ENCODE measurements around the gene CBL. TPM values are rescaled to one million over a fixed set of nuclear protein-coding genes. Genes with fewer than 3 reads are reported as not detected.
"Not testable (repeated sequence)": the region's sequence is repeated elsewhere in the genome, so short reads cannot be mapped to it uniquely, and the experiment has no call there.

The CBL gene
- total RNA-seq, 2 experiments from 2014 or later, result 29.3 to 33.2 TPM

DNA sequence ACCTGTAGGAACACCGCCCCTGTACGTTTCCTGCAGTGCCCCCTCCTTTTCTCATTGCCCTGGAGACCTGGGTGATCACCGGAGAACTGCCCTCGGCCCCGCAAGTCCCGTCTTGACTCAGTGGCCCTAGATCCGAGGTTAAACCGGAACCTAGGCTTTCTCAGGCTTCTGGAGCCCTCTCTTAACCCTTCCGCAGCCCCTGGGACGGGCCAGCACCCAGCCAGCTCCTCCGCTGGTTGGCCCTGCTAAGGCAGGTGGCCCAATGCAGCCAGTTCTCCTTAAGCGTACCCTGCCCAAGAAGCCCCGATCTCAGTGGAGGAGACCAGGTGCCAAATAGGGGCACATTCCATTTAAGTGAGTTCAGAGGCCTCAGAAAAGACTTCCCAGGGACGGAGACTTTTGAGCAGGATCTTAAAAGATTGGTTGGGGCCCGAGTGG lies 36.8 kb upstream of the CBL start:
- no peaks in the 10 kb centered on the region for H3K27me3 Mint-ChIP-seq
- no peaks in the 10 kb centered on the region for H3K9me3 Mint-ChIP-seq (ENCODE audit: low read depth)
- H3K4me3 Mint-ChIP-seq, result peak overlapping the region; percentile 88
- DNase-seq (peak; percentile 71), ATAC-seq (peak; percentile 71)
- ChIA-PET CTCF (interaction anchor here (0.6 to 2.9 kb wide), 25 partner anchors 9 to 1023 kb away, joined by 3 to 24 read pairs (median 3); partner anchors contain the start of genes C2CD2L, NHERF4, USP2 and VPS11), POLR2A (interaction anchor here (0.6 to 1.3 kb wide), 7 partner anchors 13 to 377 kb away, joined by 3 to 8 read pairs (median 3); partner anchors contain the start of genes C2CD2L, DPAGT1, HMBS and NHERF4)
- intact Hi-C loops (cut with DNase I, micrococcal nuclease), result loop anchor here (1.0 to 5.0 kb wide), 4 partner anchors 28 to 74 kb away; partner anchors contain the start of gene HINFP (in 1 of the 2)
- H3K27ac Mint-ChIP-seq, result peak overlapping the region; percentile 90
- H3K4me1 Mint-ChIP-seq, result peaks cover 11% of the 10 kb centered on the region
- H3K36me3 Mint-ChIP-seq (ENCODE audit: low read depth), result no peaks in the 10 kb centered on the region

DNA sequence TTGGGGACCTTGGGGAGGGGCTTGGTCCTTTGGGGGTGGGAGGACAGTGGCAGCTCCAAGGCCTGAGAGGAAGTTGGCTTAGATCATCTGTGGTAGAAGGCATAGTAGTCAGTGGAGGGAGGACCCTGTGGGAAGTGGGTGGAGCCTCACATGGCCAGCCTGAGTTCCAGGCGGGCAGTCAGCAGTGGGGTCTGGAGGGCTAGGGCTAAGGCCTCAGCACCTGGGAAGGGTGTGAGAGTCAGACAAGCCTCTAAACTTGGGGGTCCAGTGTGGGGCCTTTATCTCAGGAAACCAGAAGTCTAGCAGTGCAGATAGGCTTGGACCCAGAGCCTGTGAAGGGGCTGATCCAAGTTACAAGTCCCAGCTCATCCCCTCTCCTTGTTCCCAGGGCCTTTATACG lies 33.6 kb upstream of the CBL start:
- intact Hi-C loops (cut with DNase I, micrococcal nuclease), result no loop called here
- POLR2A ChIA-PET, result no interaction called here
- H3K4me3 Mint-ChIP-seq, result no peak overlapping the region
- no peak for ATAC-seq
- peaks cover 19% of the 10 kb centered on the region for H3K4me1 Mint-ChIP-seq
- peaks cover 3% of the 10 kb centered on the region for H3K36me3 Mint-ChIP-seq (ENCODE audit: low read depth)
- no peak overlapping the region for H3K27ac Mint-ChIP-seq
- no peak for DNase-seq
- no peaks in the 10 kb centered on the region for H3K9me3 Mint-ChIP-seq (ENCODE audit: low read depth)
- H3K27me3 Mint-ChIP-seq, result no peaks in the 10 kb centered on the region
- CTCF ChIA-PET, result no interaction called here

DNA sequence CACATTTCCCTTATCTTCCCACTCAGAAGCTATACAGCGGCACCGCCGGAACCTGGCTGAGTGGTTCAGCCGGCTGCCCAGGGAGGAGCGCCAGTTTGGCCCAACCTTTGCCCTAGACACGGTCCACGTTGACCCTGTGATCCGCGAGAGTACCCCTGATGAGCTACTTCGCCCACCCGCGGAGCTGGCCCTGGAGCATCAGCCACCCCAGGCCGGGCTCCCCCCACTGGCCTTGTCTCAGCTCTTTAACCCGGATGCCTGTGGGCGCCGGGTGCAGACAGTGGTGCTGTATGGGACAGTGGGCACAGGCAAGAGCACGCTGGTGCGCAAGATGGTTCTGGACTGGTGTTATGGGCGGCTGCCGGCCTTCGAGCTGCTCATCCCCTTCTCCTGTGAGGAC lies 32.7 kb upstream of the CBL start:
- POLR2A ChIA-PET, result no interaction called here
- no peak overlapping the region for H3K27ac Mint-ChIP-seq
- intact Hi-C loops (cut with DNase I, micrococcal nuclease), result no loop called here

DNA sequence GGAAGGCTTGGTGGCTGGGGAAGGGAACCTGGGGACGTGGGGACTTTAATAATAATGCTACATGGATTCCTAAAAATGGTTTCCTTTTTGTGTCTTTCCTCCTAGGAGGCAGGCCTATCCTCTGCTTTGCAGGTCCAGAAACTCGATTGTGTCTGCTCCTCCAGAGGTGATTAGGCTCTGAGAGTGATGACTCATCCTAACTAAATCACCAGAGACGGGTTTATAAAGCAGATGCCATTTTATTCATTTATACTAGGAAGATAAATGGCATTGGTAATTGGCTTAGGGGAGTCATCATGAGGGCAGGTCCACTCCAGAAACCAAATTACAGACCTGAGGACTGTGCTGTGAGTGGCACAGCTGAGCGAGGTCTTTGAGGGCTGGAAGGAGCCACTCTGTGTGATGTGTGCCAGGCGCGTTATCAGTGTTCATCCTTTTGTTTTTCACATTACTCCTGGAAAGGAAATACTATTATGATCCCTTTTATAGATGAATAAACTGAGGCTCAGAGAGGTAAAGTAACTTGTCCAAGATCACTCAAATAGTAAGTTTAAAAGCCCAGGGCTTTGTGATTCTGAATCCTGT lies 30.6 kb upstream of the CBL start:
- DNase-seq (no peak), ATAC-seq (peak; percentile 82)
- Mint-ChIP-seq H3K9me3 (ENCODE audit: low read depth) (no peaks in the 10 kb centered on the region), H3K4me3 (no peak overlapping the region), H3K4me1 (peaks cover 16% of the 10 kb centered on the region), H3K36me3 (ENCODE audit: low read depth) (peaks cover 6% of the 10 kb centered on the region), H3K27me3 (no peaks in the 10 kb centered on the region), H3K27ac (no peak overlapping the region)
- CTCF ChIA-PET, result interaction anchor here (0.5 to 1.8 kb wide), 4 partner anchors 21 to 31 kb away, joined by 3 to 5 read pairs (median 4); partner anchors contain the start of gene CBL
- intact Hi-C loops (cut with DNase I, micrococcal nuclease), result no loop called here
- POLR2A ChIA-PET, result no interaction called here

More for the DNA sequence above, 32.7 kb upstream of the CBL start:
- no peak for DNase-seq
- Mint-ChIP-seq H3K36me3 (ENCODE audit: low read depth) (peaks cover 3% of the 10 kb centered on the region), H3K9me3 (ENCODE audit: low read depth) (no peaks in the 10 kb centered on the region), H3K4me3 (no peak overlapping the region), H3K27me3 (no peaks in the 10 kb centered on the region), H3K4me1 (peaks cover 23% of the 10 kb centered on the region)
- CTCF ChIA-PET, result interaction anchor here (0.6 kb wide), 1 partner anchor 1448 kb away, joined by 4 read pairs; no protein-coding TSS in a partner anchor
- no peak for ATAC-seq

DNA sequence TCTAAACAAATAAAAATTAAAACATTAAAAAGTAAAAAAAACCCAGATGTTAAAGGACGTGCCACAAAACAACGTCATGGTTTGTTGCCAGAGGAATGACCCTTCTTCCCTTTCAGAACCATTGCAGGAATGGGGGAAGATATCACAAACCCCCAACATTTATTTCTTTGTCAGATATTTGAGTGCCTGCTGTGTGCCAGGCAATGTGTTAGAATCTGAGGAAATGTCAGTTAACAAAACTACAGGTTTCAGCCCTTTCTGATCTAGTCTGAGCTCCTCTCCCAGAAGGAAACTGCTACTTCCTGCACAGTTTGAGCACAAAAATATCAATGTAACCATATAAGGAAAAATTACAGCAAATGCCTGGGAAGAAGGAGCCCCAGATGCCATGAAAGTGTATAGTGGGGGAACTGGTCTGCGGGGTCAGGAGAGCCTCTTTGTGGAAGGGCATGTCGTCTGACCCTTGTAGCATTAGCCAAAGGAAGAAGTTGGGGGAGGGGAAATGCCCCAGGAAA lies 27.9 kb upstream of the CBL start:
- ChIA-PET POLR2A (interaction anchor here (0.7 kb wide), 1 partner anchor 68 kb away, joined by 6 read pairs; no protein-coding TSS in a partner anchor), CTCF (interaction anchor here (0.7 kb wide), 2 partner anchors 23 to 564 kb away, joined by 3 read pairs; no protein-coding TSS in a partner anchor)
- intact Hi-C loops (cut with DNase I, micrococcal nuclease), result no loop called here
- no peaks in the 10 kb centered on the region for H3K27me3 Mint-ChIP-seq
- no peak for ATAC-seq
- H3K9me3 Mint-ChIP-seq (ENCODE audit: low read depth), result no peaks in the 10 kb centered on the region
- DNase-seq, result no peak
- no peak overlapping the region for H3K4me3 Mint-ChIP-seq
- peaks cover 16% of the 10 kb centered on the region for H3K4me1 Mint-ChIP-seq
- H3K27ac Mint-ChIP-seq, result no peak overlapping the region
- peaks cover 9% of the 10 kb centered on the region for H3K36me3 Mint-ChIP-seq (ENCODE audit: low read depth)

DNA sequence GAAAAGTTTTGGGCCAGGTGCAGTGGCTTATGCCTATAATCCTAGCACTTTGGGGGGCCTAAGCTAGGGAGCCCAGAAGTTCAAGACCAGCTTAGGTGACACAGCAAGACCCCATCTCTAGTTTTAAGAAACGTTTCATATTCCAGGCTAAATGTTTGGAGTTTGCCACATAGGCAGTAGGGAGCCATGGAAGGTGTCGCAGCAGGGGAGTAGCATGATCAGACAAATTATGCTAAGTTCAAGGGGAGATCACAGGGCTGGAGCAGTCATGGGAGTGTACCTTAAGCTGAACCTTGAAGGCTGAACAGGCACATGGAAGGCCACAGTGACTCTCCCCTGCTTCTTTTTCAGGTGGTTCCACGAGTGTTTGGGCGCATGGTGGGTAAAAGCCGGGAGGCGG lies 26.8 kb upstream of the CBL start:
- H3K36me3 Mint-ChIP-seq (ENCODE audit: low read depth), result peaks cover 10% of the 10 kb centered on the region
- POLR2A ChIA-PET, result no interaction called here
- no peak overlapping the region for H3K27ac Mint-ChIP-seq
- H3K9me3 Mint-ChIP-seq (ENCODE audit: low read depth), result no peaks in the 10 kb centered on the region
- DNase-seq (no peak), ATAC-seq (no peak)
- H3K4me3 Mint-ChIP-seq, result no peak overlapping the region
- CTCF ChIA-PET, result interaction anchor here (0.6 kb wide), 1 partner anchor 20 kb away, joined by 3 read pairs; no protein-coding TSS in a partner anchor
- H3K4me1 Mint-ChIP-seq, result peaks cover 17% of the 10 kb centered on the region
- no peaks in the 10 kb centered on the region for H3K27me3 Mint-ChIP-seq
- intact Hi-C loops (cut with DNase I, micrococcal nuclease), result no loop called here

DNA sequence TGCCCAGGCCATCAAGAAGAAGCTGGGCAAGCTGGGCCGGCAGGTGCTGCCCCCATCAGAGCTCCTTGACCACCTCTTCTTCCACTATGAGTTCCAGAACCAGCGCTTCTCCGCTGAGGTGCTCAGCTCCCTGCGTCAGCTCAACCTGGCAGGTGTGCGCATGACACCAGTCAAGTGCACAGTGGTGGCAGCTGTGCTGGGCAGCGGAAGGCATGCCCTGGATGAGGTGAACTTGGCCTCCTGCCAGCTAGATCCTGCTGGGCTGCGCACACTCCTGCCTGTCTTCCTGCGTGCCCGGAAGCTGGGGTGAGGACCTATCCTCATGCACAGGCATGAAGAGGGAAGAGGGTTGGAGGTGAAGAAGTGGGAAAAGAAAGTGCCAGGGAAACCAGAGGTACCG lies 26.2 kb upstream of the CBL start:
- H3K4me3 Mint-ChIP-seq, result no peak overlapping the region
- ChIA-PET POLR2A (no interaction called here), CTCF (interaction anchor here (0.6 to 1.2 kb wide), 2 partner anchors 9 to 19 kb away, joined by 3 read pairs; no protein-coding TSS in a partner anchor)
- H3K27ac Mint-ChIP-seq, result no peak overlapping the region
- H3K27me3 Mint-ChIP-seq, result no peaks in the 10 kb centered on the region
- no peak for ATAC-seq
- no peak for DNase-seq
- peaks cover 19% of the 10 kb centered on the region for H3K4me1 Mint-ChIP-seq
- intact Hi-C loops (cut with DNase I, micrococcal nuclease), result no loop called here
- H3K36me3 Mint-ChIP-seq (ENCODE audit: low read depth), result peaks cover 15% of the 10 kb centered on the region
- H3K9me3 Mint-ChIP-seq (ENCODE audit: low read depth), result no peaks in the 10 kb centered on the region

DNA sequence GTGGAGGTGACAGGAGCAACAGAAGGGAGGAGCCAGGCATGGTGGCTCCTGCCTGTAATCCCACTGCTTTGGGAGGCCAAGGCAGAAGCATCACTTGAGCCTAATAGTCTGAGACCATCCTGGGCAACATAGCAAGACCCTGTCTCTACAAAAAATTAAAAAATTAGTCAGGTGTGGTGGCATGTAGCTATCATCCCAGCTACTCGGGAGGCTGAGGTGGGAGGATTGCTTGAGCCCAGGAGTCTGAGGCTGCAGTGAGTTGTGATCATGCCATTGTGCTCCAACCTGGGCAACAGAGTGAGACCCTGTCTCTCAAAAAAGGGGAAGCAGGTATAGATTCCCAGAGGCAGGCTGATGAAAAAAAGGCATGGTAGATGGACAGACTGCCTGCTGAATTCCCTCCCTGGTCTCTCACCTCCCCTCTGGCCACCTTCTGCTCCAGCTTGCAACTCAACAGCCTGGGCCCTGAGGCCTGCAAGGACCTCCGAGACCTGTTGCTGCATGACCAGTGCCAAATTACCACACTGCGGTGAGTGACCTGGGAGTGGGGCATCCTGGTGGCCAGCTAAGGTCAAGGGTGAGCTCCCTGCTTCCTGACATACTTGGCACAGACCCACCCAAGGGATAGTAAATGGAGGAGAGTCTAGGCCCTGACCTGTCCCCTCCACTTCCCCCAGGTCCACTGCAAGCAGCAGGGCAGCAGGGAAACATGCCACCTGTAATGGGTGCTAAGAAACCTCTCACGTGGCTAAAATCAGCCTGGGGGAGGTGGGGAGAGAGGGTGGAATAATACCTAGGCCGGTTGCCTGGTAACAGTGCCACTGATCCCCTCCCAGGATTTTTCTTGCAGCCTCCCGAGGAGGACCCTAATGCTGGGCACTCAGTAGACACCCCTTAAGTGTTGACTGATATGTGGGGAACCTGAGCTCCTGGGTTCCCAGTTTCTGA lies 25.1 kb upstream of the CBL start:
- no peak overlapping the region for H3K27ac Mint-ChIP-seq
- no peaks in the 10 kb centered on the region for H3K27me3 Mint-ChIP-seq

DNA sequence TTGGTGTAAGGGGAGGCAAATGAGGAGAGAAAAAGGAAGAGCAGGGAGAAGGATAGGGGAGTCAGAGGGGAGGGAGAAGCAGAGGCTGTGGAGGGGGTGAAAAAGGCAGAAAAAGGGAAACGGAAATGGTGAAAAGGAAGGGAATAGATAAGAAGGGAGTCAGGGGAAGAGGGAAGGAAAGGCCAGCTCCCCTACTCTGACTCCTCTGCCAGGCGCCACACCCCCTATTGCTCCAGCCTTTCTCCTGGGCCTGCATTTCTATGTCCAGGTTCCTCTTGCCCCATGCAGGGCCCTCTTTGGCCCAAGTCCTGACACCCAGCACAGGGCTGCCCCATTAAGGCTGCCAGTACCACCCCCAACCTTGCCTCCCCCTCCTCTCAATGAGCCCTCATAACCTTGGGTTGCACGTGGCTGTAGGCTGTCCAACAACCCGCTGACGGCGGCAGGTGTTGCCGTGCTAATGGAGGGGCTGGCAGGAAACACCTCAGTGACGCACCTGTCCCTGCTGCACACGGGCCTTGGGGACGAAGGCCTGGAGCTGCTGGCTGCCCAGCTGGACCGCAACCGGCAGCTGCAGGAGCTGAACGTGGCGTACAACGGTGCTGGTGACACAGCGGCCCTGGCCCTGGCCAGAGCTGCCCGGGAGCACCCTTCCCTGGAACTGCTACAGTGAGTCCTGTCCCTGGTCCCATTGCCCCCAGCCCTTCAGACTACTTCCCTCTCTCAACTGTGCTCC lies 24.3 kb upstream of the CBL start:
- no peak for DNase-seq
- CTCF ChIA-PET, result no interaction called here
- H3K27ac Mint-ChIP-seq, result no peak overlapping the region
- POLR2A ChIA-PET, result interaction anchor here (0.9 kb wide), 1 partner anchor 13 kb away, joined by 3 read pairs; no protein-coding TSS in a partner anchor
- no peak for ATAC-seq
- no peak overlapping the region for H3K4me3 Mint-ChIP-seq
- no peaks in the 10 kb centered on the region for H3K9me3 Mint-ChIP-seq (ENCODE audit: low read depth)
- H3K36me3 Mint-ChIP-seq (ENCODE audit: low read depth), result peaks cover 11% of the 10 kb centered on the region
- no peaks in the 10 kb centered on the region for H3K27me3 Mint-ChIP-seq
- intact Hi-C loops (cut with DNase I, micrococcal nuclease), result no loop called here
- peaks cover 11% of the 10 kb centered on the region for H3K4me1 Mint-ChIP-seq

More for the DNA sequence above, 25.1 kb upstream of the CBL start:
- intact Hi-C loops (cut with DNase I, micrococcal nuclease), result no loop called here
- CTCF ChIA-PET, result interaction anchor here (1.2 kb wide), 1 partner anchor 10 kb away, joined by 3 read pairs; no protein-coding TSS in a partner anchor
- no peak overlapping the region for H3K4me3 Mint-ChIP-seq
- POLR2A ChIA-PET, result no interaction called here
- H3K4me1 Mint-ChIP-seq, result peaks cover 11% of the 10 kb centered on the region
- DNase-seq, result no peak
- H3K9me3 Mint-ChIP-seq (ENCODE audit: low read depth), result no peaks in the 10 kb centered on the region
- no peak for ATAC-seq
- peaks cover 11% of the 10 kb centered on the region for H3K36me3 Mint-ChIP-seq (ENCODE audit: low read depth)

DNA sequence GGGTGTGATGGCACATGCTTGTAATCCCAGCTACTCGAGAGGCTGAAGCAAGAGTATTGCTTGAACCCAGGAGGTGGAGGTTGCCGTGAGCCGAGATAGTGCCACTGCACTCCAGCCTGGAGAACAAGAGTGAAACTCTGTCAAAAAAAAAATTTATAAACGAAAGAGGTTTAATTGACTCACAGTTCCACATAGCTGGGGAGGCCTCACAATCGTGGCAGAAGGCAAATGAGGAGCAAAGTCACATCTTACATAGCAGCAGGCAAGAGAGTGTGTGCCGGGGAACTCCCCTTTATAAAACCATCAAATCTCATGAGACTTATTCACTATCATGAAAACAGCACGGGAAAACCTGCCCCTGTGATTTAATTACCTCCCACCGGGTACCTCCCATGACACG lies 21.7 kb upstream of the CBL start:
- H3K4me3 Mint-ChIP-seq; H3K27me3 Mint-ChIP-seq; H3K9me3 Mint-ChIP-seq (ENCODE audit: low read depth); H3K4me1 Mint-ChIP-seq; intact Hi-C loops (cut with DNase I, micrococcal nuclease); DNase-seq; H3K27ac Mint-ChIP-seq: not testable (repeated sequence)
- ATAC-seq, result peak; percentile 62
- ChIA-PET CTCF (interaction anchor here (0.7 to 1.2 kb wide), 3 partner anchors 15 to 563 kb away, joined by 3 to 6 read pairs (median 3); no protein-coding TSS in a partner anchor), POLR2A (interaction anchor here (1.0 kb wide), 1 partner anchor 23 kb away, joined by 3 read pairs; no protein-coding TSS in a partner anchor)
- peaks cover 11% of the 10 kb centered on the region for H3K36me3 Mint-ChIP-seq (ENCODE audit: low read depth)
